T-cell (primary cell): ENCODE measurements around the gene SFR1. TPM values are rescaled to one million over a fixed set of nuclear protein-coding genes. Genes with fewer than 3 reads are reported as not detected.

Experiments
- ATAC-seq, 4 experiments: fragments of 200-7000 bp in 3 of 4; fragments of 150-1000 bp in 1 of 4; cut with Tn5 transposase; replicated peaks in 1 of 4; 1 replicate in 3 of 4; 2 replicates in 1 of 4; pipeline ENCODE4 v1.10.0; 2021; ENCODE audit warnings: moderate library complexity in 3 of 4, mild to moderate bottlenecking in 2 of 4, moderate number of reproducible peaks in 1 of 4
- CTCF ChIA-PET, 2 donors: fragments of 300-600 bp; sonication (Branson Sonifier 250); formaldehyde crosslinking; loops; one replicate each; lab custom pipeline; 2022; ENCODE audit warnings: antibody characterized with exemption in 2 of 2; lab: Charles Lee
- POLR2A ChIA-PET, 2 donors: fragments of 300-600 bp; sonication (Branson Sonifier 250); formaldehyde crosslinking; loops; one replicate each; lab custom pipeline; 2022; ENCODE audit warnings: antibody characterized with exemption in 2 of 2; lab: Charles Lee
- DNase-seq, 35 experiments: peaks; one replicate each; pipeline versions ENCODE4 v3.0.0 to v3.0.0-alpha.2; 2013 to 2023
- H3K27ac ChIP-seq: one replicate; pipeline ENCODE4 v1.5.1; 2013; ENCODE audit warnings: low read length
- H3K27me3 ChIP-seq, 2 experiments: replicated peaks in 1 of 2; 1 replicate in 1 of 2; 2 replicates in 1 of 2; pipeline versions ENCODE4 v1.6.1 to v1.7.0; 2013; ENCODE audit warnings: low read length in 1 of 2, mixed read lengths in 1 of 2; ENCODE audit not compliant: control insufficient read depth in 2 of 2, insufficient read depth in 2 of 2; ENCODE audit errors: extremely low read depth in 1 of 2
- H3K36me3 ChIP-seq, 2 donors: 1 replicate in 1 of 2; 2 replicates in 1 of 2; pipeline versions ENCODE4 v1.6.1 to v1.7.0; 2013; ENCODE audit warnings: low read length in 1 of 2; ENCODE audit not compliant: control insufficient read depth in 2 of 2, insufficient read depth in 1 of 2; ENCODE audit errors: extremely low read depth in 1 of 2
- H3K4me1 ChIP-seq, 2 experiments: 1 replicate in 1 of 2; 2 replicates in 1 of 2; pipeline versions ENCODE4 v1.6.1 to v1.7.0; 2013; ENCODE audit warnings: low read length in 2 of 2, mixed read lengths in 1 of 2; ENCODE audit not compliant: insufficient read depth in 2 of 2, control insufficient read depth in 1 of 2; ENCODE audit errors: extremely low read depth in 1 of 2
- H3K4me3 ChIP-seq, 2 donors: 1 replicate in 1 of 2; 2 replicates in 1 of 2; pipeline versions ENCODE4 v1.5.1 to v1.7.0; 2013; ENCODE audit warnings: mild to moderate bottlenecking in 2 of 2, low read length in 1 of 2, moderate library complexity in 1 of 2; ENCODE audit not compliant: control insufficient read depth in 1 of 2; ENCODE audit errors: extremely low read depth in 1 of 2
- H3K9me3 ChIP-seq: 2 replicates; pipeline ENCODE4 v1.7.0; 2013
- H3K27ac Mint-ChIP-seq, 2 donors: one replicate each; pipeline ENCODE4 v1.8.0; 2020 to 2021; ENCODE audit warnings: mild to moderate bottlenecking in 2 of 2, mixed read lengths in 2 of 2
- H3K27me3 Mint-ChIP-seq, 2 donors: one replicate each; pipeline ENCODE4 v1.8.0; 2021 to 2022; ENCODE audit warnings: mixed read lengths in 2 of 2
- H3K36me3 Mint-ChIP-seq: one replicate; pipeline ENCODE4 v1.8.0; 2021; ENCODE audit warnings: mixed read lengths
- H3K4me1 Mint-ChIP-seq, 3 donors: one replicate each; pipeline ENCODE4 v1.8.0; 2020 to 2022; ENCODE audit warnings: mixed read lengths in 3 of 3, mild to moderate bottlenecking in 1 of 3
- H3K4me3 Mint-ChIP-seq, 3 donors: one replicate each; pipeline ENCODE4 v1.8.0; 2020 to 2022; ENCODE audit warnings: mild to moderate bottlenecking in 3 of 3, mixed read lengths in 3 of 3, moderate library complexity in 3 of 3
- H3K9me3 Mint-ChIP-seq, 3 donors: one replicate each; pipeline ENCODE4 v1.8.0; 2020 to 2022; ENCODE audit warnings: mixed read lengths in 3 of 3
- WGBS: methylation state at CpG from one replicate; pipeline ENCODE4 v1.1.5; 2013; ENCODE audit warnings: missing lambda C conversion rate; ENCODE audit not compliant: insufficient coverage; 5-methylcytosine and 5-hydroxymethylcytosine counted together
- total RNA-seq, 35 experiments: library from RNA in 6 of 35; stranded (reverse) in 6 of 35; fragments of 120-200 nt in 1 of 35; gene quantifications; one replicate each; pipeline versions ENCODE4 v1.2.1 to v1.2.4 and lab custom pipeline; 2013 to 2026

The SFR1 gene
- total RNA-seq, 5 donors from 2014 or later (not counting 1 experiment from before 2014, with no cell fraction given), result 9.0 to 11.3 (median 9.7) TPM

GRCh38 chr10:104090611-104091010, 31.4 kb upstream of the SFR1 start:
- POLR2A ChIA-PET, result no interaction called here
- H3K27me3 Mint-ChIP-seq, result no peaks in the 10 kb centered on the region
- ATAC-seq (no peak), DNase-seq (no peak)
- Histone ChIP-seq H3K4me3 (no peak overlapping the region), H3K27ac (no peak overlapping the region), H3K27me3 (no peaks in the 10 kb centered on the region), H3K9me3 (no peaks in the 10 kb centered on the region), H3K36me3 (no peaks in the 10 kb centered on the region), H3K4me1 (no peaks in the 10 kb centered on the region)
- no CpG with 5 or more reads among the region's 2 CpGs for WGBS
- no peaks in the 10 kb centered on the region for H3K36me3 Mint-ChIP-seq
- H3K9me3 Mint-ChIP-seq, result no peaks in the 10 kb centered on the region
- peaks cover 0 to 5% (median 3%) of the 10 kb centered on the region in 3 donors for H3K4me1 Mint-ChIP-seq
- no peak overlapping the region for H3K27ac Mint-ChIP-seq
- CTCF ChIA-PET, result interaction anchor here in 1 of 2 donors (1.0 kb wide), 1 partner anchor 202 kb away, joined by 3 read pairs; no protein-coding TSS in a partner anchor
- H3K4me3 Mint-ChIP-seq, result no peak overlapping the region

DNA sequence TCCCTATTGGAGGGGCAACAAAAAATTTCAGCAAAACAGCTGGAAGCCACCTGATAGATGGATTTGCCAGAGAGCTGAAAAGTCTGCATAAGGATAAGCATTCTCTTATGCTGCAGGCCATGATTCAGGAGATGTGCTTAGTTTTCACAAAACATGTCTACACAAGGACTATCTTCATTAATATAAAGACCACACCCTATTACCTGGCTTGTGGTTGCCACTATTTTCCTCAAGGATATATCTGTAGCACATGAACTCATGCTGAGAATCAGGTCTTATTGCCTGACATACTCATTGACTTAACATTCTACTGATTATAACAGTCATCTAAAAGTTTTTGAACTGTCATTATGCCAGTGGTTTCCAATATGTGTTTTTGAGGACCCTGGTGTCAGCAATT, 29.2 kb upstream of the SFR1 start:
- no peak for DNase-seq
- Histone ChIP-seq H3K27me3 (peaks cover 0 to 3% of the 10 kb centered on the region in 2 experiments), H3K9me3 (no peaks in the 10 kb centered on the region), H3K4me3 (no peak overlapping the region), H3K27ac (no peak overlapping the region), H3K36me3 (no peaks in the 10 kb centered on the region), H3K4me1 (no peaks in the 10 kb centered on the region)
- Mint-ChIP-seq H3K36me3 (no peaks in the 10 kb centered on the region), H3K4me3 (no peak overlapping the region), H3K27ac (no peak overlapping the region), H3K4me1 (peaks cover 0 to 5% (median 3%) of the 10 kb centered on the region in 3 donors), H3K27me3 (peaks cover 4 to 7% of the 10 kb centered on the region in 2 donors), H3K9me3 (no peaks in the 10 kb centered on the region)
- POLR2A ChIA-PET, result no interaction called here
- no peak for ATAC-seq
- CTCF ChIA-PET, result no interaction called here

- WGBS, result 90% methylated on average over 2 of the region's 2 CpGs
- H3K9me3 Mint-ChIP-seq, result no peaks in the 10 kb centered on the region
- Histone ChIP-seq H3K36me3 (no peaks in the 10 kb centered on the region), H3K4me3 (no peak overlapping the region), H3K27ac (no peak overlapping the region), H3K27me3 (peaks cover 0 to 3% of the 10 kb centered on the region in 2 experiments), H3K4me1 (no peaks in the 10 kb centered on the region), H3K9me3 (no peaks in the 10 kb centered on the region)
- no peak for DNase-seq
- no peak overlapping the region for H3K4me3 Mint-ChIP-seq
- no peak overlapping the region for H3K27ac Mint-ChIP-seq
- H3K27me3 Mint-ChIP-seq, result peaks cover 4 to 11% of the 10 kb centered on the region in 2 donors
- peaks cover 0 to 5% (median 3%) of the 10 kb centered on the region in 3 donors for H3K4me1 Mint-ChIP-seq
- POLR2A ChIA-PET, result no interaction called here
- CTCF ChIA-PET, result no interaction called here
- no peak for ATAC-seq
- H3K36me3 Mint-ChIP-seq, result no peaks in the 10 kb centered on the region
Observed at GRCh38 chr10:104096692-104097091, 25.3 kb upstream of the SFR1 start.

- H3K36me3 ChIP-seq, result no peaks in the 10 kb centered on the region
- DNase-seq (no peak), ATAC-seq (no peak)
- H3K27me3 Mint-ChIP-seq, result peaks cover 8 to 11% of the 10 kb centered on the region in 2 donors
- H3K9me3 Mint-ChIP-seq, result no peaks in the 10 kb centered on the region
- H3K27ac Mint-ChIP-seq, result no peak overlapping the region
- H3K27ac ChIP-seq, result no peak overlapping the region
- H3K4me3 ChIP-seq, result no peak overlapping the region
- peaks cover 0 to 5% (median 3%) of the 10 kb centered on the region in 3 donors for H3K4me1 Mint-ChIP-seq
- no peaks in the 10 kb centered on the region for H3K36me3 Mint-ChIP-seq
- no peaks in the 10 kb centered on the region for H3K9me3 ChIP-seq
- ChIA-PET CTCF (interaction anchor here in 1 of 2 donors (0.8 kb wide), 2 partner anchors 9 to 23 kb away, joined by 3 read pairs; no protein-coding TSS in a partner anchor), POLR2A (no interaction called here)
- WGBS, result no CpG with 5 or more reads among the region's 4 CpGs
- peaks cover 0 to 3% of the 10 kb centered on the region in 2 experiments for H3K27me3 ChIP-seq
- no peak overlapping the region for H3K4me3 Mint-ChIP-seq
- H3K4me1 ChIP-seq, result no peaks in the 10 kb centered on the region
Observed at GRCh38 chr10:104098358-104098925, 23.5 kb upstream of the SFR1 start.

DNA sequence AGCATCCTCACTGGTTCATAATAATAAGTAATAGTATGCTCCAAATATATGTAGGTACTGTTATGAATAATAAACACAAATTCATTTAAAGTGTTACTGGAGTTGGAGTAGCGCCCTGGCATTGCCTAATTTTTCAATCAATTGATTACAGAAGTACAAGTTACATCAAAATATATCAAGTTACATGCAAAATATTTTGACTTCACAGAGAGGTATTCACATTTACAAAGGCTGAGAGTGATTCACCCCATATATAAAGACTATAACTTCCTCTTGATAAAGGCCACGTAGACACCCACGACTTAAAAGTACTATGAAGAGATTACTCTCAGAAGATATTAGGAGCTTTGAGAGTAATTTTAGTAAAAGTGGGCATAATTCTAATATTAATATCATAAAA, 22.7 kb upstream of the SFR1 start:
- H3K4me3 Mint-ChIP-seq, result no peak overlapping the region
- no peaks in the 10 kb centered on the region for H3K9me3 Mint-ChIP-seq
- Histone ChIP-seq H3K9me3 (no peaks in the 10 kb centered on the region), H3K4me3 (no peak overlapping the region), H3K27me3 (peaks cover 0 to 3% of the 10 kb centered on the region in 2 experiments), H3K36me3 (no peaks in the 10 kb centered on the region), H3K27ac (no peak overlapping the region), H3K4me1 (no peaks in the 10 kb centered on the region)
- peaks cover 8 to 11% of the 10 kb centered on the region in 2 donors for H3K27me3 Mint-ChIP-seq
- H3K27ac Mint-ChIP-seq, result no peak overlapping the region
- DNase-seq (no peak), ATAC-seq (no peak)
- no peaks in the 10 kb centered on the region for H3K4me1 Mint-ChIP-seq
- H3K36me3 Mint-ChIP-seq, result no peaks in the 10 kb centered on the region
- ChIA-PET POLR2A (no interaction called here), CTCF (interaction anchor here in 1 of 2 donors (0.6 kb wide), 1 partner anchor 184 kb away, joined by 3 read pairs; no protein-coding TSS in a partner anchor)
- 80% methylated on average over 1 of the region's 3 CpGs for WGBS

DNA sequence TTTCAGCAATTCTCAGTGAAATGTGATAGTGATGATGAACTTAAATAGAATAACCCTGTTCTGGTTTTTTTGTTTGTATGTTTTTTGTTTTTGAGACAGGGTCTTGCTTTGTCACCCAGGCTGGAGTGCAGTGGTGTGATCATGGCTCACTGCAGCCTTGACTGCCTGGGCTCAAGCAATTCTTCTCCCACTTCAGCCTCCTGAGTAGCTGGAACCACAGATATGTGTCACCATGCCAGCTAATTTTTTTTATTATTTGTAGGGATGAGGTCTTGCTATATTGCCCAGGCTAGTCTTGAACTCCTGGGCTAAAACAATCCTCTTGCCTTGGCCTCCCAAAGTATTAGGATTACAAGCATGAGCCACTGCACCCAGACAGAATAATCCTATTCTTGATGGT, 22.0 kb upstream of the SFR1 start:
- no peak overlapping the region for H3K4me3 Mint-ChIP-seq
- H3K9me3 Mint-ChIP-seq, result no peaks in the 10 kb centered on the region
- Histone ChIP-seq H3K4me3 (no peak overlapping the region), H3K27me3 (peaks cover 0 to 3% of the 10 kb centered on the region in 2 experiments), H3K9me3 (no peaks in the 10 kb centered on the region), H3K27ac (no peak overlapping the region), H3K4me1 (no peaks in the 10 kb centered on the region), H3K36me3 (no peaks in the 10 kb centered on the region)
- CTCF ChIA-PET, result interaction anchor here (0.6 to 0.7 kb wide), 2 partner anchors 183 to 1657 kb away, joined by 3 read pairs; no protein-coding TSS in a partner anchor
- DNase-seq, result no peak
- no peak overlapping the region for H3K27ac Mint-ChIP-seq
- POLR2A ChIA-PET, result no interaction called here
- no peak for ATAC-seq
- H3K4me1 Mint-ChIP-seq, result no peaks in the 10 kb centered on the region
- H3K36me3 Mint-ChIP-seq, result no peaks in the 10 kb centered on the region
- H3K27me3 Mint-ChIP-seq, result peaks cover 8 to 11% of the 10 kb centered on the region in 2 donors
